Measurements from ENCODE around the gene TRAPPC1.

DNA sequence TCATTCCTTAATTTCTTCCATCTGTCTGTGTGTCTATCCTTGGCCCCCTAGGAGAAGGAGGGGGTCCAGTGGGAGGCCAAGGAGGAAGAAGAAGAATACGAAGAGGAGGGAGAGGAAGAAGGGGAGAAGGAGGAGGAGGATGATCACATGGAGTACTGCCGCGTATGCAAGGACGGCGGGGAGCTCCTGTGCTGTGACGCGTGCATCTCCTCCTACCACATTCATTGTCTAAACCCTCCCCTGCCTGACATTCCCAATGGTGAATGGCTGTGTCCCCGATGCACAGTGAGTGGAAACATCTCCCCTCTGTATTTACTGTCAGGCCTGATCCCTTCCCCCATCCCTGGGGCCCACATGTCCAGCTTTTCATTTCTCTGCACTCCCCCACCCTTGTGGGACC is 36.9 kb downstream of the TRAPPC1 start:
- TF ChIP-seq EZH2 (IDR thresholded peaks at IDR 0.05) (no peak), POLR2AphosphoS5 (IDR thresholded peaks at IDR 0.05; ENCODE audit: borderline replicate concordance, low read depth, low read length) (no peak)
